Measurements from ENCODE around the gene KSR2. TPM values are rescaled to one million over a fixed set of nuclear protein-coding genes. Genes with fewer than 3 reads are reported as not detected.

Gene KSR2
- total and polyA plus RNA-seq, 10 of the 15 experiments (the other 5 are each of a cell fraction or from before 2014, with no cell fraction given), result under 0.01 to 1.5 (median 0.01) TPM; not detected in 3

GRCh38 chr12:117986705-117987469 is 18.1 kb upstream of the KSR2 start:
- DNase-seq (ENCODE audit: low read depth, low spot score), result no peak
- RAD21 ChIA-PET (ENCODE audit: unreplicated experiment), result no interaction called here
- H4K20me1 ChIP-seq (ENCODE audit: control insufficient read depth, insufficient read depth), result no peaks in the 10 kb centered on the region
- no peak for ATAC-seq
- H3K36me3 ChIP-seq (ENCODE audit: control insufficient read depth in 2 of 2, insufficient read depth in 2 of 2, low read length in 1 of 2), result no peaks in the 10 kb centered on the region
- no TSS peak for BruUV-seq (replicated peaks)
- no peaks in the 10 kb centered on the region; a peak in 1 of 4 replicates for H3K27me3 ChIP-seq (replicated peaks in 1 of 2; ENCODE audit: control insufficient read depth in 2 of 2, insufficient read depth in 2 of 2, low read length in 1 of 2)
- intact Hi-C loops (cut with micrococcal nuclease; ENCODE audit: unreplicated experiment) (no loop called here), in situ Hi-C loops (cut with MboI) (no loop called here)
- H3K4me1 ChIP-seq (ENCODE audit: control insufficient read depth, insufficient read depth, low read length), result no peaks in the 10 kb centered on the region
- H3K9ac ChIP-seq (ENCODE audit: control insufficient read depth, insufficient read depth, low read length), result no peak overlapping the region
- no peaks in the 10 kb centered on the region for H3K79me2 ChIP-seq (ENCODE audit: control insufficient read depth, insufficient read depth, low read length)
- no peaks in the 10 kb centered on the region for H3K9me3 ChIP-seq (replicated peaks; ENCODE audit: control insufficient read depth, insufficient read depth, low read length)
- SMC1A ChIA-PET (ENCODE audit: uncharacterized antibody, unreplicated experiment), result no interaction called here
- POLR2A ChIA-PET, result interaction anchor here (0.5 to 0.6 kb wide), 2 partner anchors 22 to 77 kb away, joined by 3 to 4 read pairs; no protein-coding TSS in a partner anchor
- 9% methylated on average over 4 of the region's 4 CpGs for WGBS (ENCODE audit: insufficient coverage, insufficient replicate concordance, low lambda C conversion rate, missing lambda C conversion rate)
- CTCF ChIA-PET, result no interaction called here
- FAIRE-seq, result no peak
- H2AFZ ChIP-seq (ENCODE audit: control insufficient read depth, low read depth, low read length), result no peak overlapping the region
- H3K27ac ChIP-seq (ENCODE audit: control insufficient read depth, insufficient read depth), result no peak overlapping the region
- no peak overlapping the region for H3K4me2 ChIP-seq (ENCODE audit: control insufficient read depth, insufficient read depth)
- H3K4me3 ChIP-seq, result no peak overlapping the region
- no peak for TF ChIP-seq ASH2L (IDR thresholded peaks at IDR 0.05; ENCODE audit: borderline replicate concordance, low read depth)
- TF ChIP-seq CREB1 (IDR thresholded peaks at IDR 0.05; ENCODE audit: low read depth), result no peak
- no peak for TF ChIP-seq ZBED1 (IDR thresholded peaks at IDR 0.05; ENCODE audit: borderline replicate concordance)
- no peak for TF ChIP-seq ZNF274 (IDR thresholded peaks at IDR 0.05; ENCODE audit: insufficient read depth, insufficient read length)
- no peak for TF ChIP-seq RELA (IDR thresholded peaks at IDR 0.05; ENCODE audit: borderline replicate concordance, partially characterized antibody)
- TF ChIP-seq CEBPB (IDR thresholded peaks at IDR 0.05; ENCODE audit: borderline replicate concordance in 1 of 2, low read depth in 2 of 2, low read length in 2 of 2), result no peak
- no peak for TF ChIP-seq CEBPZ (IDR thresholded peaks at IDR 0.05; ENCODE audit: low read depth, low read length)
- TF ChIP-seq ATF3 (IDR thresholded peaks at IDR 0.05; ENCODE audit: borderline replicate concordance, extremely low read depth, low read depth, low read length), result no peak
- TF ChIP-seq JUNB (IDR thresholded peaks at IDR 0.05), result no peak
- TF ChIP-seq ZNF24 (IDR thresholded peaks at IDR 0.05), result no peak
- no peak for TF ChIP-seq NKRF (conservative IDR thresholded peaks at IDR 0.05)
- TF ChIP-seq EGR1 (IDR thresholded peaks at IDR 0.05; ENCODE audit: borderline replicate concordance in 1 of 2, low read depth in 2 of 2, low read length in 2 of 2), result no peak
- TF ChIP-seq ZNF207 (IDR thresholded peaks at IDR 0.05; ENCODE audit: borderline replicate concordance), result no peak
- no peak for TF ChIP-seq MYB (IDR thresholded peaks at IDR 0.05; ENCODE audit: borderline replicate concordance, low read depth, low read length)
- TF ChIP-seq TBL1XR1 (IDR thresholded peaks at IDR 0.05; ENCODE audit: low read depth, low read length), result no peak
- no peak for TF ChIP-seq ESRRA (IDR thresholded peaks at IDR 0.05; ENCODE audit: low read length)
- no peak for TF ChIP-seq PAX5 (IDR thresholded peaks at IDR 0.05; ENCODE audit: borderline replicate concordance, low read depth, low read length)
- no peak for TF ChIP-seq ATF7 (IDR thresholded peaks at IDR 0.05; ENCODE audit: low read depth)

Measured in GM12878 (cell line).